Activated CD4-positive, alpha-beta memory T cell treated with anti-CD3 and anti-CD28 coated beads for 36 hours (primary cell): ENCODE measurements around the gene TUBD1. TPM values are rescaled to one million over a fixed set of nuclear protein-coding genes. Genes with fewer than 3 reads are reported as not detected.
"Not testable (repeated sequence)": the region's sequence is repeated elsewhere in the genome, so short reads cannot be mapped to it uniquely, and the experiment has no call there.

Experiments used
- CTCF ChIA-PET: fragments of 350-600 bp; sonication (Branson Sonifier 250); formaldehyde crosslinking; loops from one replicate; lab custom pipeline; 2021; ENCODE audit warnings: antibody characterized with exemption, inconsistent platforms; lab: Charles Lee
- POLR2A ChIA-PET: fragments of 350-600 bp; sonication (Branson Sonifier 250); formaldehyde crosslinking; loops from one replicate; lab custom pipeline; 2021; ENCODE audit warnings: antibody characterized with exemption; lab: Charles Lee
- DNase-seq: peaks from one replicate; pipeline ENCODE4 v3.0.0-alpha.2; 2020
- H3K27ac Mint-ChIP-seq: one replicate; pipeline ENCODE4 v1.8.0; 2021; ENCODE audit warnings: mixed read lengths
- H3K27me3 Mint-ChIP-seq: one replicate; pipeline ENCODE4 v1.8.0; 2021; ENCODE audit warnings: mixed read lengths
- H3K36me3 Mint-ChIP-seq: one replicate; pipeline ENCODE4 v1.8.0; 2021; ENCODE audit warnings: mixed read lengths
- H3K4me1 Mint-ChIP-seq: one replicate; pipeline ENCODE4 v1.8.0; 2021; ENCODE audit warnings: low read depth, mixed read lengths
- H3K4me3 Mint-ChIP-seq: one replicate; pipeline ENCODE4 v1.8.0; 2021; ENCODE audit warnings: mild to moderate bottlenecking, mixed read lengths
- H3K9me3 Mint-ChIP-seq: one replicate; pipeline ENCODE4 v1.8.0; 2021; ENCODE audit warnings: mixed read lengths
- intact Hi-C: fragments of 100-400 bp; cut with micrococcal nuclease; formaldehyde crosslinking; loops from one replicate; pipeline ENCODE4 v1.15.1; 2023
- total RNA-seq, 2 experiments: library from RNA; stranded (reverse); gene quantifications; one replicate each; pipeline ENCODE4 v1.2.3, GENCODE V29; 2021

TUBD1 gene
- total RNA-seq, 2 experiments from 2014 or later, result 11.0 to 12.7 TPM

- intact Hi-C loops, result no loop called here
- peak; percentile 52 for DNase-seq
- H3K36me3 Mint-ChIP-seq, result peaks cover 49% of the 10 kb centered on the region
- peaks cover 65% of the 10 kb centered on the region for H3K4me1 Mint-ChIP-seq
- peaks cover 2% of the 10 kb centered on the region for H3K27me3 Mint-ChIP-seq
- H3K27ac Mint-ChIP-seq, result peak overlapping the region; percentile 100
- ChIA-PET POLR2A (interaction anchor here (1.0 to 27.5 kb wide), 7 partner anchors 11 to 215 kb away, joined by 3 to 1283 read pairs (median 242); no protein-coding TSS in a partner anchor), CTCF (interaction anchor here (1.0 to 8.8 kb wide), 4 partner anchors 68 to 87 kb away, joined by 3 to 64 read pairs (median 4); no protein-coding TSS in a partner anchor)
- no peaks in the 10 kb centered on the region for H3K9me3 Mint-ChIP-seq
- peak overlapping the region; percentile 69 for H3K4me3 Mint-ChIP-seq
Observed at GRCh38 chr17:59832883-59833379, 59.8 kb downstream of the TUBD1 start.

- CTCF ChIA-PET, result interaction anchor here (0.6 to 8.8 kb wide), 4 partner anchors 23 to 77 kb away, joined by 3 to 64 read pairs (median 24); no protein-coding TSS in a partner anchor
- peaks cover 60% of the 10 kb centered on the region for H3K4me1 Mint-ChIP-seq
- H3K9me3 Mint-ChIP-seq, result no peaks in the 10 kb centered on the region
- POLR2A ChIA-PET, result interaction anchor here (1.6 to 27.5 kb wide), 6 partner anchors 13 to 79 kb away, joined by 3 to 1283 read pairs (median 304); no protein-coding TSS in a partner anchor
- no peaks in the 10 kb centered on the region for H3K27me3 Mint-ChIP-seq
- peak; percentile 37 for DNase-seq
- intact Hi-C loops, result no loop called here
- peaks cover 55% of the 10 kb centered on the region for H3K36me3 Mint-ChIP-seq
- H3K4me3 Mint-ChIP-seq, result peak overlapping the region; percentile 79
- H3K27ac Mint-ChIP-seq, result peak overlapping the region; percentile 100
Observed at GRCh38 chr17:59830846-59831486, 61.8 kb downstream of the TUBD1 start.

- ChIA-PET POLR2A (interaction anchor here (1.1 to 27.5 kb wide), 7 partner anchors 14 to 1486 kb away, joined by 3 to 1283 read pairs (median 242); partner anchors contain the start of gene CLTC), CTCF (interaction anchor here (0.8 to 8.8 kb wide), 5 partner anchors 16 to 77 kb away, joined by 3 to 64 read pairs (median 5); no protein-coding TSS in a partner anchor)
Observed at GRCh38 chr17:59830007-59830630, 62.6 kb downstream of the TUBD1 start.

GRCh38 chr17:59829217-59830006, 63.3 kb downstream of the TUBD1 start:
- intact Hi-C loops, result loop anchor here (1.0 to 10.0 kb wide), 7 partner anchors 8 to 1497 kb away; no protein-coding TSS in a partner anchor
- Mint-ChIP-seq H3K27ac (peak overlapping the region; percentile 100), H3K4me1 (peaks cover 64% of the 10 kb centered on the region), H3K36me3 (peaks cover 59% of the 10 kb centered on the region), H3K9me3 (no peaks in the 10 kb centered on the region), H3K4me3 (peak overlapping the region; percentile 79), H3K27me3 (no peaks in the 10 kb centered on the region)
- DNase-seq, result peak; percentile 66
- ChIA-PET POLR2A (interaction anchor here (1.1 to 27.5 kb wide), 9 partner anchors 14 to 1497 kb away, joined by 3 to 1283 read pairs (median 34); partner anchors contain the start of gene CLTC), CTCF (interaction anchor here (0.8 to 8.8 kb wide), 8 partner anchors 8 to 76 kb away, joined by 3 to 64 read pairs (median 4); no protein-coding TSS in a partner anchor)

More at GRCh38 chr17:59830007-59830630, 62.6 kb downstream of the TUBD1 start:
- peaks cover 64% of the 10 kb centered on the region for H3K4me1 Mint-ChIP-seq
- peak overlapping the region; percentile 100 for H3K27ac Mint-ChIP-seq
- no peaks in the 10 kb centered on the region for H3K9me3 Mint-ChIP-seq
- H3K27me3 Mint-ChIP-seq, result no peaks in the 10 kb centered on the region
- peaks cover 59% of the 10 kb centered on the region for H3K36me3 Mint-ChIP-seq
- peak overlapping the region; percentile 79 for H3K4me3 Mint-ChIP-seq
- intact Hi-C loops, result no loop called here
- peak; percentile 60 for DNase-seq

- Mint-ChIP-seq H3K36me3 (peaks cover 63% of the 10 kb centered on the region), H3K4me1 (peaks cover 62% of the 10 kb centered on the region), H3K27ac (peak overlapping the region; percentile 100), H3K4me3 (peak overlapping the region; percentile 79)
- not testable (repeated sequence) for H3K9me3 Mint-ChIP-seq, H3K27me3 Mint-ChIP-seq
- POLR2A ChIA-PET, result interaction anchor here (1.3 to 27.5 kb wide), 9 partner anchors 15 to 1497 kb away, joined by 3 to 1283 read pairs (median 34); no protein-coding TSS in a partner anchor
- CTCF ChIA-PET, result interaction anchor here (1.0 to 8.8 kb wide), 6 partner anchors 8 to 75 kb away, joined by 3 to 64 read pairs (median 4); no protein-coding TSS in a partner anchor
- peak; percentile 67 for DNase-seq
- intact Hi-C loops, result loop anchor here (1.0 to 10.0 kb wide), 7 partner anchors 8 to 1497 kb away; no protein-coding TSS in a partner anchor
Observed at GRCh38 chr17:59828819-59829216, 63.9 kb downstream of the TUBD1 start.

- POLR2A ChIA-PET, result interaction anchor here (0.9 to 27.5 kb wide), 10 partner anchors 15 to 1496 kb away, joined by 3 to 1283 read pairs (median 19); no protein-coding TSS in a partner anchor
- no peak for DNase-seq
- Mint-ChIP-seq H3K36me3 (peaks cover 63% of the 10 kb centered on the region), H3K4me1 (peaks cover 61% of the 10 kb centered on the region), H3K9me3 (no peaks in the 10 kb centered on the region), H3K4me3 (peak overlapping the region; percentile 79), H3K27me3 (no peaks in the 10 kb centered on the region), H3K27ac (peak overlapping the region; percentile 100)
- CTCF ChIA-PET, result interaction anchor here (1.4 to 8.8 kb wide), 6 partner anchors 9 to 75 kb away, joined by 4 to 64 read pairs (median 6); no protein-coding TSS in a partner anchor
- intact Hi-C loops, result loop anchor here (2.0 to 10.0 kb wide), 3 partner anchors 14 to 1496 kb away; no protein-coding TSS in a partner anchor
Observed at GRCh38 chr17:59828478-59828760, 64.3 kb downstream of the TUBD1 start.

GRCh38 chr17:59827721-59828477, 64.8 kb downstream of the TUBD1 start:
- H3K9me3 Mint-ChIP-seq, result no peaks in the 10 kb centered on the region
- POLR2A ChIA-PET, result interaction anchor here (0.8 to 27.5 kb wide), 12 partner anchors 16 to 1496 kb away, joined by 3 to 1283 read pairs (median 4); partner anchors contain the start of genes PTRH2 and VMP1
- no peaks in the 10 kb centered on the region for H3K27me3 Mint-ChIP-seq
- H3K4me3 Mint-ChIP-seq, result peak overlapping the region; percentile 79
- peaks cover 58% of the 10 kb centered on the region for H3K4me1 Mint-ChIP-seq
- H3K36me3 Mint-ChIP-seq, result peaks cover 64% of the 10 kb centered on the region
- DNase-seq, result no peak
- CTCF ChIA-PET, result interaction anchor here (0.6 to 8.8 kb wide), 8 partner anchors 9 to 87 kb away, joined by 3 to 64 read pairs (median 5); no protein-coding TSS in a partner anchor
- peak overlapping the region; percentile 100 for H3K27ac Mint-ChIP-seq
- intact Hi-C loops, result loop anchor here (2.0 to 10.0 kb wide), 3 partner anchors 15 to 1496 kb away; no protein-coding TSS in a partner anchor

GRCh38 chr17:59826706-59827453, 65.9 kb downstream of the TUBD1 start:
- intact Hi-C loops, result loop anchor here (5.0 to 10.0 kb wide), 2 partner anchors 392 to 1495 kb away; no protein-coding TSS in a partner anchor
- CTCF ChIA-PET, result interaction anchor here (0.6 to 8.8 kb wide), 7 partner anchors 10 to 88 kb away, joined by 3 to 64 read pairs (median 6); no protein-coding TSS in a partner anchor
- peak overlapping the region; percentile 79 for H3K4me3 Mint-ChIP-seq
- H3K27ac Mint-ChIP-seq, result peak overlapping the region; percentile 100
- H3K4me1 Mint-ChIP-seq, result peaks cover 54% of the 10 kb centered on the region
- DNase-seq, result no peak
- POLR2A ChIA-PET, result interaction anchor here (0.8 to 27.5 kb wide), 8 partner anchors 17 to 209 kb away, joined by 3 to 1283 read pairs (median 138); no protein-coding TSS in a partner anchor
- H3K27me3 Mint-ChIP-seq, result no peaks in the 10 kb centered on the region
- H3K36me3 Mint-ChIP-seq, result peaks cover 67% of the 10 kb centered on the region
- no peaks in the 10 kb centered on the region for H3K9me3 Mint-ChIP-seq

DNA sequence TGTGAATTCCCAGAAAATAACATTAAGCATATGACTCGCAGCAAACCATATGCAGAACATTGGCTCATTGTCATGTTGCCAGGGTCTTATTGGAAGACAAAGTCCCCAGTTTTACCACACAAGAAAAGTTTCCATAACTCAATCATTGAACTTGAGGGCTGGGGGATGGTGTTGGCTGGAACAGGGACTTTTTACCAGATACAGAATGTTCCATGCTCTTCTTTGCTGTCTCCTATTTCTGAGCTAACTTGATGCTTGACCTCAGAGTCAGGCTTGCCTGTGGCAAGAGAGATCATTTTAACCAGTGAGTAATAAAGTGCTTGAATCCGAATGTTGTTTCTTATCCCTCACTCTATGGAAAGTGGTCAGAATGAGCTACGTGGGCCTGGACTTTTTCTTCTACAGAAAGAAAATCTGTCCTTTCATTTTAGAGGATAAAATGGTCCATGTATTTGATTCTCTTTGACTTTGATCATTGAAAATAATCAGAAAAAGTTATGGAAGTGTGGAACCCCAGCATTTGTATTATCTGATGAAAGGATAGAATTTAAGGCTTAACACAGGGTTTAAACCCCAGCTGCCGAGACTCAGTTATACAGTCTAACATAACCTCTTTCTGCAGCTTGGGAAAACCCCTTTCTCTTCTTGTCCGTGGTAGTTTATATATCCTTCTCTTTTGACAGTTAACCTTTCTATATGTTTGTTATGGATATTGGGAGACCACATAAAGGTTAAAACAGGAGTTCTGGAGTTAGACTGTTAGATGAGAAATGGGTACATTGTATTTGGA, 67.0 kb downstream of the TUBD1 start:
- peak overlapping the region; percentile 79 for H3K4me3 Mint-ChIP-seq
- DNase-seq, result peak; percentile 74
- intact Hi-C loops, result loop anchor here (1.0 to 10.0 kb wide), 3 partner anchors 39 to 1493 kb away; no protein-coding TSS in a partner anchor
- ChIA-PET POLR2A (interaction anchor here (0.7 to 27.5 kb wide), 8 partner anchors 18 to 207 kb away, joined by 4 to 1283 read pairs (median 124); no protein-coding TSS in a partner anchor), CTCF (interaction anchor here (0.9 to 6.4 kb wide), 7 partner anchors 24 to 71 kb away, joined by 3 to 45 read pairs (median 5); no protein-coding TSS in a partner anchor)
- peaks cover 58% of the 10 kb centered on the region for H3K36me3 Mint-ChIP-seq
- no peaks in the 10 kb centered on the region for H3K9me3 Mint-ChIP-seq
- H3K4me1 Mint-ChIP-seq, result peaks cover 45% of the 10 kb centered on the region
- no peaks in the 10 kb centered on the region for H3K27me3 Mint-ChIP-seq
- H3K27ac Mint-ChIP-seq, result peak overlapping the region; percentile 100
